ENCODE data around the gene GRK3.

GRCh38 chr22:25557218-25557617, 7.3 kb upstream of the GRK3 start:
- TF ChIP-seq TAF1 (IDR thresholded peaks at IDR 0.05; ENCODE audit: borderline replicate concordance, low read depth, low read length) (no peak), FOXM1 (IDR thresholded peaks at IDR 0.05; ENCODE audit: low read depth, low read length) (no peak), CTCF (IDR thresholded peaks at IDR 0.05 in 2 of 3, conservative IDR thresholded peaks at IDR 0.05 in 1 of 3; ENCODE audit: control insufficient read depth in 2 of 3, extremely low read depth in 1 of 3, insufficient read depth in 1 of 3, low read depth in 3 of 3, low read length in 3 of 3) (no peak), EZH2 (IDR thresholded peaks at IDR 0.05; ENCODE audit: borderline replicate concordance, control insufficient read depth, low read depth, low read length) (no peak), YY1 (IDR thresholded peaks at IDR 0.05; ENCODE audit: low read depth, low read length) (no peak), JUND (IDR thresholded peaks at IDR 0.05; ENCODE audit: low read depth, low read length) (no peak), POLR2A (IDR thresholded peaks at IDR 0.05; ENCODE audit: low read depth, low read length) (no peak), ZNF207 (IDR thresholded peaks at IDR 0.05; ENCODE audit: borderline replicate concordance) (no peak), TCF7 (IDR thresholded peaks at IDR 0.05; ENCODE audit: borderline replicate concordance) (no peak), REST (IDR thresholded peaks at IDR 0.05; ENCODE audit: low read depth, low read length) (no peak), ATF7 (IDR thresholded peaks at IDR 0.05; ENCODE audit: low read depth) (no peak), CEBPZ (IDR thresholded peaks at IDR 0.05; ENCODE audit: low read depth, low read length) (no peak), SMC3 (IDR thresholded peaks at IDR 0.05; ENCODE audit: borderline replicate concordance, low read length) (no peak)

All from GM12878 (cell line).